ENCODE results near the gene HLA-DQA1.
"Not testable (repeated sequence)": the region's sequence is repeated elsewhere in the genome, so short reads cannot be mapped to it uniquely, and the experiment has no call there.

Gene HLA-DQA1

DNA sequence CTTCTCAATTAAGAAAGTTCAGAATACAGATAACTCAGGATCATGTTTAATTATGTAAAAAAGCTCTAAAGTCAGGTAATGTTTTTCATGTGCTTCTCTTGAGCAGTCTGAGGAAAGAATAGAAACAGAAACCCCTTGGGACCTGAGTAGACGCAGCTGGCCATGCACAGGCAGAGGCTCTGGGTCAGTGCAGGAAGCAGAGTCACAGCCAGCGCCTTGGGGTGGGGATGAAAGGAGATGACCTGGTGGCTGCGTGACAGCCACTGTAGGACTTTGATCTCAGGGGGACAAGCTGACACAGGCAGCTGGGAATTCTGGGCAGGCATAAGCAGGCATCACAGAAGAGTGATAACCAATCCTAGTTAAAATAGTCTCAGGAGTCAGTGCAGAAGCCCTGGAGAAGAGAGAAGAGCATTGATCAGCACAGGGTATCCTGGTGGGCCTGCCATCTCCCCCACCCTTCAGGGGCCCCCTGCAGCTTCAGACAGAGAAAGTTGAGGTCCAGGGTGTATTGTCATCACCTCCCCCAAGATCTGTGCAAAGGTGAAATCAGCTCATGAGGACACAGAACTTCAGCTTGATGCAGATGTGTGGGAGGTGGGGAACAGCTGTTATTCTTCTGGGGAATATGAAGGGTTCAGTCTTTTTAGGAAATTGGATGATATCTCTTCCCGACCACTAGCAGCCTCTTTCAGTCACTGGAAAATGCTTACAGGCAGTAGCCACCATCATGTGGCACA is 22.8 kb downstream of the HLA-DQA1 start:
- DNase-seq = no peak

DNA sequence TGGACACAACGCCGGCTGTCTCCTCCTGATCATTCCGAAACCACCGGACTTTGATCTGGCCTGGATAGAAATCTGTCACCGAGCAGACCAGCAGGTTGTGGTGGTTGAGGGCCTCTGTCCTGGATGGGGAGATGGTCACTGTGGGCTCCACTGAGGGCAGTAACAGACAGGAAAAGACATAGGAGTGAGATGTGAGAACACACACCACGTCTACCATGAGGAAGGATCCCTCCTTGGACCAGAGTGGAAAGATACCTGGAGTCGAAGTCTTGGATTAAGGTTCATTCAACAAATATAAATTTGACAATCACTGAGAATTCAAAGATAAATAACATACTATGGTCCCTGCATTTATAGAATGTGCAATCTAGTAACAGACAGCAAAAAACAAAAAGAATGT is 24.9 kb downstream of the HLA-DQA1 start:
- no peak for DNase-seq

DNA sequence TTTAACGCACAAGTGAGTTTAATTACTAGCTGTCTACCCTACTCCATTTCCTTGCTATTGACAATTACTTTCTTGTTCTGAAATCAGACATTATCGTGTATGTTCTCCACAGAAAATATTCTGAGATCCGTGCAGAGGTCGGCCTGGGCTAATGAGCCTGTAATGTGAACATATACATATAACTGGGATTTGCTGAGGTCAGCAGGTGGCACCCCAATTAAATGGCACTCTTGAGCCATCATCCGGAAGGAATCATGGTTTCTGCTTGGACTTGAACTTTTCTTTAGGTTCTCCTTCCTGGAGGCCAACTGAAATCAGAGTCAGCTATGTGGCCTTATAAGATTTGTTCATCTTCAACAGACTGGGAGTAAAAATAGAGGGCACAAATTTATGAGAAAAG is 25.6 kb downstream of the HLA-DQA1 start:
- DNase-seq = no peak

DNA sequence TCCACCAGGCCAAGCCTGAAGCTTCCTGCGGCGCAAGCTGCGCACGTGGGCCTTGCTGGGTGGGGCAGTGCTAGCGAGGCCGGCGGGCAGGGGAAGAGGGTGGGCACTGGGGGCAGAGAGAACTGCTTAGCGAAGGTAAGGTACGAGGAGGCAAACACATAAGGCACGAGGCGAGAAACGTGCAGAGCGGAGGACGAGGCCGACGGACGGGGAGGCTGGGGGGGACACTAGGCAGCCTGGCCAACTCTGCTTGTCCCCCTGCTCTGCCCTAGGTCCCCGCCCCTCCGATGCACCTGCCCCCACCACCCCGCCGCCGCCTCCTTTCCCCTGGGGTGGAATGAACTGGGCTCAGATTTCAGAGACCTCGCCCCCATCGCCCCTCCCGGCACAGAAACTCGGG is 27.1 kb downstream of the HLA-DQA1 start:
- DNase-seq = no peak

DNA sequence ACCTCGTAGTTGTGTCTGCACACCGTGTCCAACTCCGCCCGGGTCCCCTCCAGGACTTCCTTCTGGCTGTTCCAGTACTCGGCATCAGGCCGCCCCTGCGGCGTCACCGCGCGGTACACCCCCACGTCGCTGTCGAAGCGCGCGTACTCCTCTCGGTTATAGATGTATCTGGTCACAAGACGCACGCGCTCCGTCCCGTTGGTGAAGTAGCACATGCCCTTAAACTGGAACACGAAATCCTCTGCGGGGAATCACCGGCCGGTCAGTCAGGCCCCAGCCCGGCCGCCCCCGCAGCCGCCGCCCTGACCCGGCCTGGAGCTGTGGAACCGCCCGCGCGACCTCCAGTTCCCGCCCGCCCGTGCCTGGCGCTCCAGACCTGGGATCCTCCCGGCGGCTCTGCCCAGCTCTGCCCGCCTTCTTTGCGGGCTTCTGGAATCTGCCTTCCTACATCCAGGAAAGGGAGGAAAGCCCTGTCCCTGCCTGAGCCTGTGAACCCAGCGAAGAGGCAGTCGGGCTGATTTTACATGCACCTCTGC is 27.7 kb downstream of the HLA-DQA1 start:
- DNase-seq = no peak

DNA sequence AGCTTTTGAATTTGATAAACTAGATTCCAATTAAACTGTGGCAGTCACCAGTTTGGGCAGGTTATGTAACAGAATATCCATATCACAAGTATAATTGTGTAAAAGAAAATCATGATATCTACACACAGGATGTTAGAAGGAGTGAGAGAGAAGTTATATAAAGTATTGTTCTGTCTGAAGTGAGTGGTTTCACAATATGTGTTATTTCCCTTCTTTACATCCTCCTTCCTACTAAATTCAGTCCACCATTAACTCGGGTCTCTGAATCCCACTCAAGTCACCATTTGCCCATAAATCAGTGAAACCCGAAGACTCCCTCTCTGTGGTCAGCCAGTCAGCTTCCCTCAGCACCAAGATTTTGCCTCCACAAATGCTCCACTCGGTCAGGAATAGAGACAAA is 28.5 kb downstream of the HLA-DQA1 start:
- DNase-seq = no peak

DNA sequence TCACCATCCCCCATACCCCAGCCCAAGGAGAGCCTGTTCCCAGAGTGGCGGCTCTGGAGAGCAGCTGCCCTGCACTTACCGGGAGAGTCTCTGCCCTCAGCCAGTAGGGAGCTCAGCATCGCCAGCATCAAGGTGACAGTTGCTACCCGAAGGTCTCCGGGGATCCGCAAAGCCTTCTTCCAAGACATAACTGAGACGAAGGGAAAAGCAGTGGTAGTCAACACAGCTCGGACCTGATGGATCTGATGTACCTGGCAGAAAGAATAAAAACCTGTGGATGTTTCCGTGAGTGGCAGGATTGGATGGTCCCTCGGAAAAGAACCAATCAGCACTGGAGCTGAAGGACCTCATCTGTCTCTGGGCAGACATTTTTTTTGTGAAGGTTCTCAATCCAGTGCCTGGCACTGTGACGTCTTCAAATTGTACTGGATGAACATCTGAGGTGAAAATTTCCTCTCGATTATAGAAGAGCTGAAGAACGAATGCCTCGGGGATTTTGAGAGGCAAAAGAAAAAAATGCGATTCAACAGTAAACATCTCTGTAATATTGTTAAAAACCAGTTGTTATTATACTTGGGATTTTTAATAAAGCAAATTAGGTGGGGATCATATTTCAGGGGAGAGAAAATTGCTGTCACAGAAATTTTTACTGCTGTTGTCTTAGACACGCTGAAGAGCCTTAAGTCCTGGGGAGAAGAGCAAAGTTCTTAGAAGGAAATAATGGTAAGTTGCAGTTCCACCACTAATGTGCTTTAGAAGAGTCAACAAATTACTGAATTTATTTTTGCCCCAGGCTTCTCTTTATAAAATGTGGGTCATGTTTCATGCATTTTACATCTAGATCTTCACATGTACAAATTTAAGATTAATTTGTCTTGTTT is 29.5 kb downstream of the HLA-DQA1 start, which contains the start of gene HLA-DQB1:
HLA-DQB1 (minus strand) TSS at position 238 of the 881 bp plus-strand sequence; CDS start at position 188, 50 bp downstream.
- peak; percentile 1 for DNase-seq

DNA sequence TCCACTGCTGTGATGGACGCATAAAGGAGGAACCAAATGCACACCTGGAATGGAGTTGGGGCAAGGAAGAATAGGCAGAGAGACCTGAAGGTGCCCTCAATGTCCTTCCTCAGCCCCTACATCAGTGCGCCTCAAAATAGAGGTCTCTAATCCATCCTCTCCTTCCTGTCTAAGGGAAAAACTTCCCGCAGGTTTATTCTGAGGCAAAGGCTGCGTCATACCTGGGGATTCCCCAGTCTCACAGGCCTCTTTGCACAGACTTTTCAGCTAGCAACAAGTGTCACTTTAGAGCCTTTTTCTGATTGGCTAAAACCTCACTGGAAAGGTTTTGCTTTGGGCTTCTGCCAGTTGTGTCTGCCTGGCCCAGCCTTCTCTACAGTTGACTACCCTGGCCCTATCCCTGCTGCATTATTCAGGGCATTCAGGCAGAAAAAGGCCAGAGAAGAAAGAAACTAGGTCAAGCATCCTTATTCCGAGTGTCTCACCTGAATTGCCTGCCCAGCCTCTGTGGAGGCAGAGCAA is 31.1 kb downstream of the HLA-DQA1 start:
- no peak for DNase-seq

DNA sequence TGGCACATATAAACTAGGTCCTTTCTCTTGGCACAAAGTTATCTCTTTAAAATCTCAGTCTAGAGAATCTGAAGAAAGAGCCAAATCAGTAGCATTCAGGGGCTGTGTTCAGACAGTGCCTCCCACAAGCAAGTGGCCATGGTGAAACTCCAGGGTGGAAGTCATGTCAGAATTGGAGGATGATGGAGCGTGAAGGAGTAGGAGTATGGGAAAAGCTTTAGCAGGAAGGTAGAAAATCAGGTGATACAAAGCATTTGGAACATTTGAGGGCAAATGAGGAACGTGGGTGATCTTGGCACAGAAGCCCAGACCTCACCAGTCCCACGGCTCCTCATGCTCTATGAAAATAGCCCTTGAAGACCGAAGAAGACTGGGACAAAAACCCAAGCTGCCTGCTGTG is 32.0 kb downstream of the HLA-DQA1 start:
- no peak for DNase-seq

DNA sequence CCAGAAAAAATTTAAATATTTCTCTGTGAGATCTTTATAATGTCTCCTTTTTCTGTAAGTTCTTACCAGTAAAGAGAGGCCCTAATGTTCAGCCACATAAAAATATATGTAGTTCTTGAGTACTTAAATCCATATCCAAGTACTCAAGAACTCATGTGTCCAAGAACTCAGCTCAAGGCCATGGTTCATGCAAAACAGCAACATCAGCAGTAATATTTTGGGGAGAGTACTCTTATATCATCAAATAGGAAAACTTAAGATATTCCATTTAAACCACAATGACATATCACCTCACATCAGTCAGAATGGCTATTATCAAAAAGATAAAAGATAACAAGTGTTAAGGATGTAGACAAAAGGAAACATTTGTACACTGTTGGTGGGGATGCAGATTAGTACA is 32.7 kb downstream of the HLA-DQA1 start:
- no peak for DNase-seq

DNA sequence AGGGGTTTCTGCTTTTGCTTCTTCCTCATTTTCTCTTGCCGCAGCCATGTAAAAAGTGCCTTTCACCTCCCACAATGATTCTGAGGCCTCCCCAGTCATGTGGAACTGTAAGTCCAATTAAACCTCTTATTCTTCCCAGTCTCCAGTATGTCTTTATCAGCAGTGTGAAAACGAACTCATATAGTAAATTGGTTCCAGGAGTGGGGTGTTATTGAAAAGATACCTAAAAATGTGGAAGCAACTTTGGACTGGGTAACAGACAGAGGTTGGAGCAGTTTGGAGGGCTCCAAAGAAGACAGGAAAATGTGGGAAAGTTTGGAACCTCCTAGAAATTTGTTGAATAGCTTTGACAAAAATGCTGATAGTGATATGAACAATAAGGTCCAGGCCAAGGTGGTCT is 34.7 kb downstream of the HLA-DQA1 start:
- not testable (repeated sequence) for DNase-seq

DNA sequence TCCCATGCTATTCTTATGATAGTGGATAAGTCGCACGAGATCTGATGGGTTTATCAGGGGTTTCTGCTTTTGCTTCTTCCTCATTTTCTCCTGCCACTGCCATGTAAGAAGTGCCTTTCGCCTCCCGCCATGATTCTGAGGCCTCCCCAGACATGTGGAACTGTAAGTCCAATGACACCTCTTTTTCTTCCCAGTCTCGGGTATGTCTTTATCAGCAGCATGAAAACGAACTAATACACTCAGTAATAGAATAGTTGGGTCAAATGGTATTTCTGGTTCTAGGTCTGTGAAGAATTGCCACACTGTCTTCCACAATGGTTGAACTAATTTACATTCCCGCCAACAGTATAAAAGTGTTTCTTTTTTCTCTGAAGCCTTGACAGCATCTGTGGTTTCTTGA is 36.9 kb downstream of the HLA-DQA1 start:
- DNase-seq = not testable (repeated sequence)

DNA sequence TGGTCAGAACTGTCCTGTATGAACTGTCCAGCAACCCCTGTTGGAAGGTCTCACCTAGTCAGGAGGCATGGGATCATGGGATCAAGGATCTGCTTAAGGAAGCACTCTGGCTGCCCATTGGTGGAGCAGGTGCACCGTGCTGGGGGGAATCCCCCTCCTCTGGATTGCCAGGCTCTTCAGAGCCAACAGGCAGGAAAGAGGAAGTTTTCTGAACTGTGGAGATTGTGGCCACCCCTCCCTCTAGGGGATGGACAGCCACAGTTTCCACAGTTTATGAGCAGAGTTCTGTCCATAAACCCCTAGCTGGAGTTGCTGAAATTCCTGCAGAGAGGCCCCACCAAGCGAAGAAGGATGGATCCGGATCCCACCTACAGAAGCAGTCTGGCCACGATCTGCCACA is 42.3 kb downstream of the HLA-DQA1 start:
- no peak for DNase-seq

DNA sequence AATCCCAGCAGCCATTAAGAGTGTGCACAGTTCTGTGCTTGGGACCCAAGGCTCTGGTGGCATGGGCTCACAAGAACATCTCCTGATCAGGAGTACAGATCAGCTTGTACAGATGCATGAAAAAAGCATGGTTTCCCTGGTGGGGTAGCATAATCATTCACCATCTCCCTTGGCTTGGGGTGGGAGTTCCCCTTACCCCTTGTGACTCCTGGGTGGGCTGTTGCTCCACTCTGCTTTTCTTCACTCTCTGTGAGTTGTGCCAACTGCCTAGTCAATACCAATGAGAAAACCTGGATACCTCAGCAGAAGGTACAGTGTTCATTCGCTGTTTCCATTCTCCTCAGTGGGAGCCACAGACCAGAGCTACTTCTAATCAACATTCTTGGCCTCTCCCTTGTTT is 42.8 kb downstream of the HLA-DQA1 start:
- DNase-seq = no peak

DNA sequence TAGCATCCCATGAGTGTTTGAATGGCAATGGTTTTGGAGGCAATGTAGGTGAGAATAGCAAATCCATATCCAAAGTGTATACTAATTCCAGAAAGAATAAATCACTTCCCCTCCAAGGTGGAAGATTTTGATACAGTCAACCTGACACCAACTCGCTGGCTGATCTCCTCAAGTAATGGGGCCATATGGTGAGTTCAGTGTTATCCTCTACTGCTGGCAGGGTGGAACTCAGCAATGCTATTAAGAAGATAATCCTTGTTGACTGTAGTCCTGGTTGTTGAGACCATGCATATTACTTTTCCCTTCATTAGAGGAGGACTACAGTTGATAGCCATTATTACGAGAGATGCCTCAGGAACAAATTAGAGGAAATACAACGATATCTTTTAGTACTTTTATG is 47.0 kb downstream of the HLA-DQA1 start:
- DNase-seq = no peak

DNA sequence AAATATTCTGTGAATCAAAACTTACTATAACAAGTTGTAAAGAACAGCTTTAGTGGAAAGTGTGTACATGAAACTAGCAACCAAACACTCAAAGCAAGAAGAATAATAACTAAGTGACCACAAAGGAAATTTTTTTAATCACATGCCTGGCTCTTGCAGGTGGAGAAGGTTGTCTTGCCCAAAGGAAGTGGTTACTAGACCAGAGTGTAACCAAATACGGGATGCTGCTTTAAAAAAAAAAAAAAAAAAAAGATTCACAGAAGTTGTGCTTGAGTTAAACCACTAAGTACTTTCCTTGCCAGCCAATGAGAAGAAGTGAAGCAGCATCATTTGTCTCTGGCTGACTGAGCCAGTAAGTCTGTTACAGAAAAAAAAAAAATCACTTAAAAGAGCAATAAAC is 48.4 kb downstream of the HLA-DQA1 start:
- no peak for DNase-seq

DNA sequence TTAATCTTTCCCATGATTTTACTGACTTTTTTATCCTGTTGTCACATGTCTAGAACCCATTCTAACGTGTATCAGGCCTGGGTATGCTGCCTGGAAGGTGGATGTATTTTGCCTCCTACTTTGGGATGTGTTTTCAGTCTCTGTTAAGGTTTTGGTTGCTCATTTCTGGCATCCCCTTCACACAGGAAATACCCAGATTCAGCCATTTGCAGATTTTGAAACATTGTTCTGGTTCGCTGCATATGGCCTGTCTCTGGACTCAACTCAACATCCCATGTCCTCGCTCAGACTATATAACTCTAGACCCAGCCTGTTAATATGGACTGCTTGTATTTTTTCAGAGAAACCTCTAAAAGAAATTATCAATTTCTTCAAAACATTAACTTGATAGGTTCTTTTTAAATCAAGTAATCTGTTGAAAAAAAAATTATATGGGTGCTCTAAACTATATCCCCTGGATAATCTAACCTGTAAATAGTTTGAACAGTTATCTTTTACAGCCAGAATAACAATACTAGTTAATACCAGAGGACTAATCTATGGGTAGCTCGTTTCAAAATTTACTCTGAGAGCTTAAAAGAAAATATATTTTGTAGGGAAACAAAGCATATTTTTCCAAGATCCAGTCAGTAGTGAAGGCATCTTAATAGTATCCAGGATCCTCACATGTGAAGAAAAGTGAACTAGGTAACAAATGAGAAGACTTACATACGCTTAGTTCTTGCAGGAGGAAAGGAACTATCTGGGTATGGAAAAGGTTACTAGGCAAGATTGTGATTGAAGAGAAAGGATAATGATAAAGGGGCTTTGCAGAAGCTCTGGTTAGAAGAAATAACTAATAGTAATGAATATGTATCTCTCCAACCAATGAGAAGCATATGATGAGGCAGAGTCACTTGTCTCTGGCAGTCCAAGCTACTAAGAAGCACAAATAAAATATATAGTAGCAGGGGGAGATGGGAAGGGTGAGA is 52.6 kb downstream of the HLA-DQA1 start:
- no peak for DNase-seq

DNA sequence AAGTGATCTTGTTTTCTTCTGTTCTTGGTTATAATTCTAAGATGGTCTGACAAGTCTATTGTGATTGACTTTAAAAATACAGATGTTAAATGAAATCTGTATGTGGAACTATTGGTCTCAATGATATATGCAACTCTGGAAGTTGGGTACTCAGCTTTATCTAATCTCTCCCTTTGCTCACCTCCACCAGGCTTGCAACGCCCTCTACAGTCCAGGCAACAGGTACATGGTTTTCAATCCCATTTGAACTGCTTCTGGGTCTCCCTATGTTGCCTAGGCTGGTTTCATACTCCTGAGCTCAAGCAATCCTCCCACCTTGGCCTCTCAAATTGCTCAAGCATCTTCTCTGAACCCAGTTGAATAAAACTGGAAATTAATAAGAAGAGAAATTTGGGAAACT is 54.8 kb downstream of the HLA-DQA1 start:
- DNase-seq = peak; percentile 6

All from fibroblast of upper back skin (primary cell).